ENCODE results near the gene ESR2. TPM values are rescaled to one million over a fixed set of nuclear protein-coding genes. Genes with fewer than 3 reads are reported as not detected.
"Not testable (repeated sequence)": the region's sequence is repeated elsewhere in the genome, so short reads cannot be mapped to it uniquely, and the experiment has no call there.

ESR2 gene
- total RNA-seq, 1 donor from 2014 or later: 0.38 TPM

GRCh38 chr14:64064447-64064846 is 229.7 kb downstream of the ESR2 start:
- DNase-seq (ENCODE audit: low spot score): no peak
- intact Hi-C loops (cut with DNase I): no loop called here

GRCh38 chr14:64062381-64063115 is 231.6 kb downstream of the ESR2 start:
- no peak for DNase-seq (ENCODE audit: low spot score)
- intact Hi-C loops (cut with DNase I): no loop called here

- intact Hi-C loops (cut with DNase I): no loop called here
- no peak for DNase-seq (ENCODE audit: low spot score)
Measured at GRCh38 chr14:64061706-64062105, 232.5 kb downstream of the ESR2 start.

GRCh38 chr14:64061115-64061514 is 233.1 kb downstream of the ESR2 start:
- intact Hi-C loops (cut with DNase I): no loop called here
- no peak for DNase-seq (ENCODE audit: low spot score)

- intact Hi-C loops (cut with DNase I): no loop called here
- DNase-seq (ENCODE audit: low spot score): no peak
Measured at GRCh38 chr14:64060648-64061096, 233.5 kb downstream of the ESR2 start.

- intact Hi-C loops (cut with DNase I): no loop called here
- no peak for DNase-seq (ENCODE audit: low spot score)
Measured at GRCh38 chr14:64060199-64060545, 234.0 kb downstream of the ESR2 start.

- intact Hi-C loops (cut with DNase I): no loop called here
- no peak for DNase-seq (ENCODE audit: low spot score)
Measured at GRCh38 chr14:64059454-64060198, 234.5 kb downstream of the ESR2 start.

- intact Hi-C loops (cut with DNase I): no loop called here
- DNase-seq (ENCODE audit: low spot score): no peak
Measured at GRCh38 chr14:64053694-64054669, 240.2 kb downstream of the ESR2 start.

- DNase-seq (ENCODE audit: low spot score): no peak
- intact Hi-C loops (cut with DNase I): loop anchor here (10.0 kb wide), 1 partner anchor 245 kb away; the partner anchor contains the start of gene ESR2
Measured at GRCh38 chr14:64049616-64050381, 244.4 kb downstream of the ESR2 start.

- DNase-seq (ENCODE audit: low spot score): no peak
Measured at GRCh38 chr14:64045091-64045490, 249.1 kb downstream of the ESR2 start.

GRCh38 chr14:64043296-64043695 is 250.9 kb downstream of the ESR2 start:
- not testable (repeated sequence) for DNase-seq (ENCODE audit: low spot score)
- intact Hi-C loops (cut with DNase I): loop anchor here (10.0 kb wide), 1 partner anchor 252 kb away; the partner anchor contains the start of gene ESR2

More at GRCh38 chr14:64045091-64045490, 249.1 kb downstream of the ESR2 start:
- intact Hi-C loops (cut with DNase I): loop anchor here (10.0 kb wide), 1 partner anchor 250 kb away; the partner anchor contains the start of gene ESR2

GRCh38 chr14:64040044-64040443 is 254.1 kb downstream of the ESR2 start:
- no peak for DNase-seq (ENCODE audit: low spot score)
- intact Hi-C loops (cut with DNase I): loop anchor here (10.0 kb wide), 1 partner anchor 255 kb away; the partner anchor contains the start of gene ESR2

- intact Hi-C loops (cut with DNase I): no loop called here
- no peak for DNase-seq (ENCODE audit: low spot score)
Measured at GRCh38 chr14:64038841-64039542, 255.2 kb downstream of the ESR2 start.

GRCh38 chr14:64037869-64038745 is 256.1 kb downstream of the ESR2 start:
- DNase-seq (ENCODE audit: low spot score); intact Hi-C loops (cut with DNase I): not testable (repeated sequence)

GRCh38 chr14:64035143-64035542 is 259.0 kb downstream of the ESR2 start:
- intact Hi-C loops (cut with DNase I): no loop called here
- no peak for DNase-seq (ENCODE audit: low spot score)
